PC-9 (cell line): ENCODE measurements around the gene WRNIP1.

Experiments used
- CTCF ChIP-seq: fragments of 200-600 bp; sonication (generic); conservative IDR thresholded peaks from 2 replicates; pipeline ENCODE4 v1.6.1; 2017; ENCODE audit warnings: mixed run types, antibody characterized with exemption, mild to moderate bottlenecking, moderate library complexity
- EZH2 ChIP-seq: fragments of 200-600 bp; sonication (generic); IDR thresholded peaks from 2 replicates; pipeline ENCODE4 v1.8.0; 2017; ENCODE audit warnings: antibody characterized with exemption, low read depth

- TF ChIP-seq CTCF: no peak
- no peak for TF ChIP-seq EZH2
Observed at GRCh38 chr6:2792330-2793110, 27.3 kb downstream of the WRNIP1 start.
